ENCODE data around the gene MTA3.
"Not testable (repeated sequence)": the region's sequence is repeated elsewhere in the genome, so short reads cannot be mapped to it uniquely, and the experiment has no call there.

Gene MTA3

GRCh38 chr2:42614838-42615237 is 46.4 kb downstream of the MTA3 start:
- DNase-seq: no peak

- DNase-seq: no peak
These were observed 49.7 kb downstream of the MTA3 start for GRCh38 chr2:42618116-42618515.

- peak; percentile 37 for DNase-seq
These were observed 50.5 kb downstream of the MTA3 start for GRCh38 chr2:42618972-42619371.

- not testable (repeated sequence) for DNase-seq
These were observed 53.2 kb downstream of the MTA3 start for GRCh38 chr2:42621626-42622025.

- no peak for DNase-seq
These were observed 54.7 kb downstream of the MTA3 start for GRCh38 chr2:42622943-42623676.

- no peak for DNase-seq
These were observed 55.6 kb downstream of the MTA3 start for GRCh38 chr2:42624047-42624446.

- not testable (repeated sequence) for DNase-seq
These were observed 59.6 kb downstream of the MTA3 start for GRCh38 chr2:42628024-42628423.

DNA sequence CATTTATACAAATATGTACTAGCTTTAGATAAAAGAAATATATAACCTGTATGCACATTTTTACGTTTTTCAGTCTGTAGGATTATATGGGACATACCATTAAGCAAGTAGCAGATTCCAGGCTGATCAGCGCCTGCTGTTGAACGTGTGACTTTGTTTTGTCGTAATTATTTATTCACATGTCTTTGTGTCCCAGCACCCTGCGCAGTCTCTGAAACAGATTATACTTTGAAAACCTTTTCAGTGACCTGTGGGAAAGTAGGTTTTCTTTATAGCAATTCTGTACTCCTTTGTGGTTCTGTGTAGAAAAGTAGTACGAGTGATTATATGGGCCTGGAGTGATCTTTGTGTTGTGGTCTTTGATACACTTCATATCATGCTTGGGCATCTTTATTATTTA is 68.5 kb downstream of the MTA3 start:
- DNase-seq: no peak

- no peak for DNase-seq
These were observed 69.8 kb downstream of the MTA3 start for GRCh38 chr2:42638080-42638784.

DNA sequence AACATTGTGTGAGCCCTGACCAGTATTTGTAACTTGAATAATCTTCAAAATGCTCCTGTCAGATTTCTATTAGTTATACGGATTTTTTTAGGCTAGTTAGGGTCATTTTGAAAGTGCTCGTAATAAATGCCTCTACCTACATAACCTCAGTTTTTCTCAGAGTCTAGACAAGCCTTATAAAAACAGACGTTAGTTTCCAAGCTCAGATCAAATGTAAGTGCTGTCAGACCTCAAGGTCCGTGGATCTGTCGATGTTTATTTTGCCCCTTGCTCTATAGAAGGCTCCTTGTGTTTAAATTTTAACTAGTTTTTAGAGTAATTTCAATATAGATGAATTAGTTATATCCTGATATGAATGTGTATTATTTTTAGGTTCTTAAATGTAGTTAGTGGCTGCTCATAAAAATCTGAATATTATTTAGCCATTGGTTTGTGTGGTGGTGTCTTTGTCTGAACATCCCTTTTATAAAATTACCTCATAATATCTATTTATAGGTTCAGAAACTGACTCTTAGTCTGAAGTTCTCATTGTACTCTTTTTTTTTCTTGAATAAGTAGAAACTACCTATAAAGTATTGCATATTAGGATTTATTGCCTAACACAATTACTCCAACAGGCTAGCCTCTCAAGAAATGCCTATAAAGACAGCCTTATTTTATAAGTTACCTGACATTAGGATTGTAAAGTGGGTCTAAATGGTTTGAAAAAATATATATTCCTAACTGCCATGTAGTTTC is 71.1 kb downstream of the MTA3 start:
- no peak for DNase-seq

GRCh38 chr2:42640261-42640660 is 71.8 kb downstream of the MTA3 start:
- no peak for DNase-seq

DNA sequence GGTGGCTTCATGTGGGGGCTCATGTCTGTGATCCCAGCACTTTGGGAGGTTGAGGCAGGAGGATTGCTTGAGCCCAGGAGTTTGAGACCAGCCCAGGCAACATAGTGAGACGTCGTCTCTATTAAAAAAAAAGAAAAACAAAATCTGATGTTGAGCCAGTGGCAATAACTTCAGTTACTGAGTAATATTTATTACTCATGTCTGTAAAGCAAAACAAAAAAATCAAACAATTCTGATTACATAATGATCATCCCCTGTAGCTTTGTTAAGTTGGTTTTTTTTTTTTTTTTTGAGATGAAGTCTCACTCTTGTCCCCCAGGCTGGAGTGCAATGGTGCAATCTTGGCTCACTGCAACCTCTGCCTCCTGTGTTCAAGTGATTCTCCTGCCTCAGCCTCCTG is 73.9 kb downstream of the MTA3 start:
- not testable (repeated sequence) for DNase-seq

DNA sequence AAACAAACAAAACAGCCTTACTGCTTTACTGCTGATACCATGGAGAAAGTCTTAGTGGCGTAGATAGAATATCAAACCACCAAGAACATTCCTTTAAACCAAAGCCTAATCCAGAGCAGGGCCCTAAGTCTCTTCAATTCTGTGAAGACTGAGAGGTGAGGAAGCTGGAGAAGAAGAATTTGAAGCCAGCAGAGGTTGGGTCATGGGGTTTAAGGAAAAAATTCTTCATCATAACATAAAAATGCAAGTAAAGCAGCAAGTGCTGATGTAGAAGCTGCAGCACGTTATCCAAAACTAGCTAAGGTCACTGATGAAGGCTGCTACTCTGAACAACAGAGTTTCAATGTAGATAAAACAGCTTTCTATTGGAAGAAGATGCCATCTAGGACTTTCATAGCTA is 77.1 kb downstream of the MTA3 start:
- DNase-seq: no peak

DNA sequence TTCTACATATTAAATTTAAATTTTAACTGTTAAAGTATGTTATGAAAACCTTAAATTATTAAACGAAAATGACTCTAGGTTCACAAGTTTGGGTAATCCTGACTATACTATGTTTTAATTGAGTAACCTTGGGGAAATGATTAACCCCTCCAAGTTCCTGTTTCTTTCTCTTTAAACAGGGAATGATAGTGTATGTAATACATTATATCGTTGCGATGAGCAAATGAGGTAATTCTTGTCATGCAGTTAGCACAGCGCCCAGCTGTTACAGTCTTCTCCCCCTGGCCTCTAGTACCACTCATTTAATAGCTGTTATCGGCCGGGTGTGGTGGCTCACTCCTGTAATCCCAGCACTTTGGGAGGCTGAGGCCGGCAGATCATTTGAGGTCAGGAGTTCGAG is 80.4 kb downstream of the MTA3 start:
- peak; percentile 21 for DNase-seq

DNA sequence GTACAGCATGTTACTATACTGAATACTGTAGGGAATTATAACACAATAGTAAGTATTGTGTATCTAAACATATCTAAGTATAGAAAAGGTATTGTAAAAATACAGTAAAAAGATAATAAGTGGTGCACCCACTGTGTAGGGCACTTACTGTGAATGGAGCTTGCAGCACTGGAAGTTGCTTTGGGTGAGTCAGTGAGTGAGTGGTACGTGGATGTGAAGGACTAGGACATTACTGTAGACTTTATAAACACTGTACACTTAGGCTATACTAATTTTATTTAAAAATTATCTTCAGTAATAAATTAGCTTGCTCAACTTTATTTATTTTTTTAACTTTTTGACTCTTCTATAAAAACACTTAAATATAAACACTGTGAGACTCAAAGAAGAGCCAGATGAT is 82.6 kb downstream of the MTA3 start:
- DNase-seq: no peak

GRCh38 chr2:42652086-42652485 is 83.7 kb downstream of the MTA3 start:
- no peak for DNase-seq

DNA sequence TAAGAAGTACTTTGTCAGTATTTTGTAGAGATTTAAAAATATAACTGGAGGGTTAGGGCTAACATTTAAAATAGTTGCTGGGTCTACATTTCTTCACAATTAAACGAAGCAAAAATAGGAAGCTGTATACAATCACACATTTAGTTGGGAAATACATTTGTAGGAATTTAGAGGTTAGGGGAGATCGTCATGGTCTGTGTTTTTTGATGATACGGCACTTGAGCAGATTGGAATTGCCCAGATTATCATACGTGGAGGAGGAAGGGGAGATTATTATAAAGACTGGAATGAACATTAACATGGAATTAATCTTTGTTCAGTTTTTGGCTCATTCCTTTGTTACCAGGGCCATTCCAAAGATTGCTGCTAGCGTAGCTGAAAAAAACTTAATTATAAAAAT is 84.6 kb downstream of the MTA3 start:
- DNase-seq: no peak

DNA sequence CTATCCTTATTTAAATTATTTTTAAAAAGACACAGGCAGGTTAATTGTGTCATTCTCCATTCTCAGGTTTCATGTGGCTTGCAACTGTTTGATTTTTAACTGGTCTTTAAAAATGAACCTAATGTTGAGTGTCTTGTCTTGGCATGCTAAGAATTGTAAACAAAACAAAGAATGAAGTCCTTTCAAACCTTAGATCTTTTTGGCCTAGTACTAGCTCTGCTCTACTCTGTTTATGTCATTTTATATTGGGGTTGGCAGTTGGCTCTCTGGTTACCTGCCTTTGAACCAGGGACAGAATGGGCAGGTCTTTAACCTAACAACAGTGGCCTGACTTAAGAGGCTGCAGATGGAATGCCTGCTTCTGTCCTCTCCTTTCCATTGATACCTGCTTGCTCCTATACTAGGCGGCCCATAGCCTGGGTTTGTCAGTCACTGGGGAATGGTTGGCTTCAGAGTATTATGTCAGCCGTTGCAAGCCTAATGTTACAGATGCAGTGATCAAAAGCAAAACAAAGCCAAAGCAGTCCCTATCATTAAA is 85.5 kb downstream of the MTA3 start:
- DNase-seq: no peak

GRCh38 chr2:42658306-42658705 is 89.9 kb downstream of the MTA3 start:
- DNase-seq: no peak

DNA sequence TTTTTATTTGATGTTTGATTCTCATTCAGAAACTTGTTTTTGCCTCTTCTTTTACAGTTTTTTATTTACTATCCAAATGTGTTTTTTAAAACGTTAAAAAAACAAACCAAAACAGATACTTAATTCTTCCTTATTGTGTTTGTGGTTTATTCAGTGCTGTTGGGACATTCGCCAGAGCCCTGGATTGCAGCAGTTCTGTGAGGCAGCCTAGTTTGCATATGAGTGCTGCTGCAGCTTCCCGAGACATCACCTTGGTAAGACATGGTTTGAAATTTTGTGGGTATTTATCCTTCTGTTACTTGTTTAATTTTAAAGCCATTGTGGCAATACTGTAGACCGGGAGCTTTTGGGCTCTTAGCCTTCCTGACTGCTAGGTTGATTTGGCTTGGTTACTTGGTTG is 91.2 kb downstream of the MTA3 start:
- no peak for DNase-seq

DNA sequence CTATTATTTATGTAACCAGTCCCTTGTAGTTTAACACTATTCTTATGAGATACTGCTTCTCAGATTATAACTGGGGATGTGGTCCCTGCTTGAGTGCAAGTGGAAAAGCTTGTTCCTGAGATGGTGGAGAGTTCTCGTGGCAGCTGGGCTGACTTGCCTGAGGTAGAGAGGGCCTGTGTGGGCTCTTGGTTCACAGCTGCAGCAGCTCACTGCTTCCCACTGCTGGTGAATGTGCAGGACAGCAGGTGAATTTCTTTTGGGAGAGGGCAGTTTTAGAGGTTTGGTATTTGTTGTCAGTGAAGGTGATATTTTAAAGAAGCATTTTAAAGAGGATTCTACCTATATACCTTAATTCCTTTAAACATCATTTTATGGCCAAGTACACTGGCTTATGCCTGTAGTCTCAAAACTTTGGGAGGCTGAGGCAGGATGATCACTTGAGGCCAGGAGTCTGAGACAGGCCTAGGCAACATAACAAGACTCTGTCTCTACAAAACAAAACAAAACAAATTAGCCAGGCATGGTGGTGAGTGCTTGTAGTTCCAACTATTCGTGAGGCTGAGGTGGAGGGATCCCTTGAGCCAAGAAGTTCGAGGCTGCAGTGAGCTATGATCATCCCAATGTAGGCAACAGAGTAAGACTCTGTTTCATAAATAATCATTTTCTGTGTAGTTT is 94.8 kb downstream of the MTA3 start:
- DNase-seq: peak; percentile 86

- peak; percentile 72 for DNase-seq
These were observed 95.4 kb downstream of the MTA3 start for GRCh38 chr2:42663828-42664227.

GRCh38 chr2:42673989-42674579 is 105.7 kb downstream of the MTA3 start:
- DNase-seq: no peak

Data from hematopoietic multipotent progenitor cell treated with erythropoietin and hydrocortisone succinate and interleukin-3 and kit ligand, for 6 days (in vitro differentiated cells).